DMS 273 (cell line): ENCODE data around the gene LDHAL6B.

Source experiments
- DNase-seq: peaks from one replicate; lab custom pipeline; 2025; ENCODE audit not compliant: unreplicated experiment; lab: John Stamatoyannopoulos, UW

Gene LDHAL6B

GRCh38 chr15:59249816-59250215 is 43.2 kb downstream of the LDHAL6B start:
- DNase-seq = no peak

- no peak for DNase-seq
Measured at GRCh38 chr15:59250249-59250648, 43.6 kb downstream of the LDHAL6B start.

GRCh38 chr15:59251001-59251845 is 44.6 kb downstream of the LDHAL6B start:
- DNase-seq = no peak

- DNase-seq = no peak
Measured at GRCh38 chr15:59252137-59252536, 45.5 kb downstream of the LDHAL6B start.

DNA sequence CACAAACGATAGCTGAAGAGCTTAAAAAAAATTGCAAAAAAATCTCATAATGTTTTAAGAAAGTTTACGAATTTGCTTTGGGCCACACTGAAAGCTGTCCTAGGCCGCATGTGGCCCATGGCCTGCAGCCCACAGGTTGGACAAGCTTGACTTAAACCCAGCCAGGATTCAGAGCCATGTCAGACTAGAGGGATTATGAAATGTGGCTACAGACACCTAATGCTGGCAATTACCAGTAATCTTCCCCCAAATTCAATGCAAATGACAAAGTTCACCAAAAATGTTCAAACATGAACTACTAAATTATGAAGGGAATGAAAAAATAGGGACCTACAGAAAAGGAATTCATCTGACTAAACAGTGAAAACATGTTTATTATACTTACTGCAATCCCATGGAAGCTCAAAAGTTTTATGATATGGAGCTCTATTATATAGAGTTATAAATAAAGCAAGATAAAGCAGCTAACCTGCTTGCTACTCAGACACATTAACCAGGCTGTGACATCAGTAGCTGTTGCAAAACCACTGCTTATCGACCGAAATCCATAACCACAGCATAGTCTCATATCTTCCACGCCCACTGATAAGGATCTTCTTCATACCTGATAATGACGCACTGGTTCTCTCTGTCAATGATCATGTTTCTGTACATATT is 49.2 kb downstream of the LDHAL6B start:
- no peak for DNase-seq

GRCh38 chr15:59256482-59256881 is 49.8 kb downstream of the LDHAL6B start:
- no peak for DNase-seq

GRCh38 chr15:59257140-59257539 is 50.5 kb downstream of the LDHAL6B start:
- no peak for DNase-seq
